CD1c-positive myeloid dendritic cell (primary cell): ENCODE measurements around the gene TRIM37.

ENCODE experiments used
- DNase-seq: peaks from one replicate; pipeline ENCODE4 v3.0.0-alpha.2; 2016; ENCODE audit errors: extremely low spot score

Gene TRIM37

GRCh38 chr17:59038734-59039133 lies 67.9 kb downstream of the TRIM37 start:
- DNase-seq, result no peak

GRCh38 chr17:59037960-59038359 lies 68.7 kb downstream of the TRIM37 start:
- no peak for DNase-seq

- DNase-seq, result no peak
Measured at GRCh38 chr17:59030811-59031210, 75.9 kb downstream of the TRIM37 start.

GRCh38 chr17:59028328-59028727 lies 78.4 kb downstream of the TRIM37 start:
- peak; percentile 35 for DNase-seq

- peak; percentile 44 for DNase-seq
Measured at GRCh38 chr17:59027750-59028149, 78.9 kb downstream of the TRIM37 start.

GRCh38 chr17:59026176-59026939 lies 80.3 kb downstream of the TRIM37 start:
- peak; percentile 64 for DNase-seq

- no peak for DNase-seq
Measured at GRCh38 chr17:59024916-59025315, 81.8 kb downstream of the TRIM37 start.

- DNase-seq, result no peak
Measured at GRCh38 chr17:59018019-59018418, 88.7 kb downstream of the TRIM37 start.

- DNase-seq, result no peak
Measured at GRCh38 chr17:59011975-59012374, 94.7 kb downstream of the TRIM37 start.

- no peak for DNase-seq
Measured at GRCh38 chr17:59010026-59010425, 96.7 kb downstream of the TRIM37 start.

- DNase-seq, result no peak
Measured at GRCh38 chr17:59008737-59009136, 97.9 kb downstream of the TRIM37 start.

- no peak for DNase-seq
Measured at GRCh38 chr17:59007995-59008394, 98.7 kb downstream of the TRIM37 start.

GRCh38 chr17:59004338-59005111 lies 102.2 kb downstream of the TRIM37 start:
- peak; percentile 83 for DNase-seq

GRCh38 chr17:59003860-59004259 lies 102.8 kb downstream of the TRIM37 start:
- DNase-seq, result no peak

- peak; percentile 16 for DNase-seq
Measured at GRCh38 chr17:59002848-59003247, 103.8 kb downstream of the TRIM37 start.

GRCh38 chr17:59002126-59002525 lies 104.6 kb downstream of the TRIM37 start:
- no peak for DNase-seq

- peak; percentile 97 for DNase-seq
Measured at GRCh38 chr17:59001158-59001814, 105.4 kb downstream of the TRIM37 start.

GRCh38 chr17:59000022-59000421 lies 106.7 kb downstream of the TRIM37 start:
- no peak for DNase-seq

GRCh38 chr17:58999500-58999899 lies 107.2 kb downstream of the TRIM37 start:
- peak; percentile 37 for DNase-seq

GRCh38 chr17:58998871-58999270 lies 107.8 kb downstream of the TRIM37 start:
- DNase-seq, result no peak

GRCh38 chr17:58997756-58998553 lies 108.7 kb downstream of the TRIM37 start:
- DNase-seq, result no peak

GRCh38 chr17:58996968-58997367 lies 109.7 kb downstream of the TRIM37 start:
- peak; percentile 76 for DNase-seq
